GM12892 (cell line): ENCODE measurements around the gene REEP1.

Experiments
- POLR2A ChIP-seq: IDR thresholded peaks from 2 replicates; pipeline ENCODE4 v1.6.1; 2011; ENCODE audit warnings: low read depth, low read length, control low read depth
- TAF1 ChIP-seq: IDR thresholded peaks from 2 replicates; pipeline ENCODE4 v1.6.1; 2011; ENCODE audit warnings: low read depth, mild to moderate bottlenecking, control low read depth, low read length, borderline replicate concordance

DNA sequence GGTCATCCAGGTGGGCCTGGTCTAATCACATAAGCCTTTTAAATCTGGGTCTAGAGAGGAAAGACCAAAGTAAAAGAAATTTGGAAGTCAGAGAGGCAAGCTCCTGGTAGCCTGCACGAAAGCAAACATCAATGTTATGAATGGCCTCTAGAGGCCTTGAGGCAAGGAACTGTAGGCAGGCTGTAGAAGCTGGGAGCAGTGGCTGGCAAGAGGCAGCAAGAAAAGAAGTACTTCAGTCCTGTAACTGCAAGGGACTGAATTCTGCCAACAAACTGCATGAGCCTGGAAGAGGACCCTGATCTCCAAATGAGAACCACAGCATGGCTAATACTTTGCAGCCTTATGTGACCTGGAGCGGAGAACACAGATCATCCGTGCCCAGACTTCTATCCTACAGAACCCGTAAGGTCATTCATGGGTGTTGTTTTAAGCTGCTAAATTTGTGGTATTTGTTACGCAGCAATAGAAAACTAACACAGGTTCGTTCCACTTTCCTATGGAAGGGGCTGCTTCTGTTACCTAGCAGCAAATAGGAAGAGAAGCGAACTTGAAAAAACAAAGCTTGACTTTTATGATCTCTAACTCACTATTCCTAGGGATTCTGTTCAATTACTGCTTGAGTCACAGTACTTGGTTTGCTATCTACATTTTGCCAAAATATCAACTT is 143.4 kb downstream of the REEP1 start:
- TF ChIP-seq TAF1 (no peak), POLR2A (no peak)
